Lower lobe of right lung (tissue), 2 donors: Measurements from ENCODE around the gene APBB2. TPM values are rescaled to one million over a fixed set of nuclear protein-coding genes. Genes with fewer than 3 reads are reported as not detected.

Experiments
- ATAC-seq, 2 donors: fragments of 200-7000 bp; cut with Tn5 transposase; one replicate each; pipeline ENCODE4 v1.9.1; 2020 to 2022; ENCODE audit warnings: mild to moderate bottlenecking in 2 of 2, moderate library complexity in 2 of 2
- DNase-seq: peaks from one replicate; pipeline ENCODE4 v3.0.0-alpha.2; 2020
- H3K27ac ChIP-seq: fragments of 200-600 bp; one replicate; pipeline ENCODE4 v1.8.0; 2022
- H3K27me3 ChIP-seq: fragments of 200-600 bp; one replicate; pipeline ENCODE4 v1.8.0; 2022; ENCODE audit warnings: low read depth
- H3K36me3 ChIP-seq: fragments of 200-600 bp; one replicate; pipeline ENCODE4 v1.8.0; 2022; ENCODE audit warnings: mild to moderate bottlenecking
- H3K4me1 ChIP-seq: fragments of 200-600 bp; one replicate; pipeline ENCODE4 v1.8.0; 2022
- H3K4me3 ChIP-seq: fragments of 200-600 bp; one replicate; pipeline ENCODE4 v1.8.0; 2022; ENCODE audit warnings: mild to moderate bottlenecking
- H3K9me3 ChIP-seq: fragments of 200-600 bp; one replicate; pipeline ENCODE4 v1.8.0; 2022
- CTCF ChIP-seq: fragments of 200-600 bp; IDR thresholded peaks from one replicate; pipeline ENCODE4 v1.8.0; 2022; ENCODE audit warnings: antibody characterized with exemption, mild to moderate bottlenecking
- intact Hi-C: fragments of 100-400 bp; cut with DNase I; formaldehyde crosslinking; loops from one replicate; pipeline ENCODE4 v1.11.0; 2022
- total RNA-seq: library from RNA; stranded (reverse); fragmentation: NEBNext Ultra II Directional; extraction: Animal tissue kit (Norgen Biotek cat#: 25700); gene quantifications from one replicate; pipeline ENCODE4 v1.2.1, GENCODE V29; 2021
- donor health status: DM: no; HTN: yes; CAD: no; lungs with severe emphysema.

The APBB2 gene
- total RNA-seq, 1 donor from 2014 or later = 59.3 TPM

DNA sequence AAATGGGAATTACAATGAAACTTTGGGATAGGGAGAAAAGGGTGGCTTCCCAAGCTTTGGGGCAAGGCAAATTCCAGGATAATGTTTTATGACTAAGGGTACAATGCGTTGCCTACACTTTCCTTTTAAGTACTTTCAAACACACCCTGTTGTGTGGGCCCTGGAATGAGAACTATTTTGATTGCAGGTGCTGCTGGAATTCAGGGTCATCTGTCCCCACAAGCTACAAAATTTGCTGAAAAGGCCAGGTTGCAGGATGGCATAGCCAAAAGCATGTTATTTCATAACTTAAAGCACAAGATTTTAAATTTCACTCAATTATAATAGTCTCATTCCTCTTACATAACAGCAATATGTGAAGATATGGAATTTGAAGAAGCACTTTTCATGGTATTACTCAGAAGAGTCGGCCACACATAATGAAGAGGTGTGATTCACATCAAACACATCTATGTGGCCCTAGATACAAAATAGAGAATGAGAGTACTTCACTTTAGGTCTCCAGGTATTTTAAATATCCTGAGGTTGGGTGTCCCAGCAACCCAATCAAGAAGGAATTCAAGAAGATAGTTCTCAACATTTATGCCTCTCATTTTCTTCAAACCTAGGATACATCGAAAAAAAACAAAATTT lies 89.3 kb downstream of the APBB2 start:
- no peaks in the 10 kb centered on the region for H3K9me3 ChIP-seq
- peaks cover 38% of the 10 kb centered on the region for H3K4me1 ChIP-seq
- no peak for TF ChIP-seq CTCF
- no peak for DNase-seq
- no peaks in the 10 kb centered on the region for H3K36me3 ChIP-seq
- no peak overlapping the region for H3K4me3 ChIP-seq
- intact Hi-C loops = no loop called here
- H3K27me3 ChIP-seq = no peaks in the 10 kb centered on the region
- ATAC-seq = peak; percentile 70 to 73
- H3K27ac ChIP-seq = peak overlapping the region; percentile 70

GRCh38 chr4:41122775-41123174 lies 91.6 kb downstream of the APBB2 start:
- Histone ChIP-seq H3K27me3 (no peaks in the 10 kb centered on the region), H3K4me1 (peaks cover 30% of the 10 kb centered on the region), H3K27ac (no peak overlapping the region), H3K9me3 (no peaks in the 10 kb centered on the region), H3K4me3 (no peak overlapping the region), H3K36me3 (no peaks in the 10 kb centered on the region)
- DNase-seq (no peak), ATAC-seq (no peak)
- no peak for TF ChIP-seq CTCF
- intact Hi-C loops = no loop called here

GRCh38 chr4:41122309-41122708 lies 92.0 kb downstream of the APBB2 start:
- H3K4me3 ChIP-seq = no peak overlapping the region
- ATAC-seq (no peak), DNase-seq (no peak)
- H3K27ac ChIP-seq = no peak overlapping the region
- no peaks in the 10 kb centered on the region for H3K27me3 ChIP-seq
- no peak for TF ChIP-seq CTCF
- peaks cover 30% of the 10 kb centered on the region for H3K4me1 ChIP-seq
- intact Hi-C loops = no loop called here
- H3K36me3 ChIP-seq = no peaks in the 10 kb centered on the region
- no peaks in the 10 kb centered on the region for H3K9me3 ChIP-seq

DNA sequence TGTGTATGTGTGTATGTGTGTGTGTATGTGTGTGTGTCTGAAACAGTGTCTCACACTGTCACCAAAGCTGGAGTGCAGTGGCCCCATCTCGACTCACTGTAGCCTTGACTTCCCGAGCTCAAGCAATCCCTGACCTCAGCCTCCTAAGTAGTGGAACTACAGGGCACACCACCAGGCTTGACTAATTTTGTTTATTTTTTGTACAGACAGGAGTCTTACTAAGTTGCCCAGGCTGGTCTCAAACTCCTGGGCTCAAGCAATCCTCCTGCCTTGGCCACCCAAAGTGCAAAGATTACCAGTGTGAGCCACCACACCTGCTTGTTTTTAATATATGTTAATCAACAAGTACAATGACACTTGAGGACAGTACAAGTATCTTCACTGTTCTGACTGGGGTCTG lies 92.4 kb downstream of the APBB2 start:
- Histone ChIP-seq H3K27ac (no peak overlapping the region), H3K27me3 (no peaks in the 10 kb centered on the region), H3K4me3 (no peak overlapping the region)

GRCh38 chr4:41120297-41121217 lies 93.8 kb downstream of the APBB2 start:
- ATAC-seq (peak; percentile 66 to 74), DNase-seq (peak; percentile 56)
- Histone ChIP-seq H3K27ac (peak overlapping the region; percentile 37), H3K4me1 (peaks cover 30% of the 10 kb centered on the region), H3K36me3 (no peaks in the 10 kb centered on the region), H3K9me3 (peaks cover under 1% of the 10 kb centered on the region), H3K27me3 (no peaks in the 10 kb centered on the region), H3K4me3 (no peak overlapping the region)
- intact Hi-C loops = no loop called here
- no peak for TF ChIP-seq CTCF

More for the DNA sequence above, 92.4 kb downstream of the APBB2 start:
- ATAC-seq (no peak), DNase-seq (no peak)
- Histone ChIP-seq H3K9me3 (no peaks in the 10 kb centered on the region), H3K4me1 (peaks cover 30% of the 10 kb centered on the region), H3K36me3 (no peaks in the 10 kb centered on the region)
- intact Hi-C loops = no loop called here
- no peak for TF ChIP-seq CTCF
